IMR-90 (cell line): Measurements from ENCODE around the gene TNKS2.

Experiments used
- BHLHE40 ChIP-seq: fragments of 150-350 bp; IDR thresholded peaks from 2 replicates; pipeline ENCODE4 v1.6.1; 2016; ENCODE audit warnings: mild to moderate bottlenecking, low read depth, low read length
- CTCF ChIP-seq: conservative IDR thresholded peaks from 2 replicates; pipeline ENCODE4 v1.5.1; 2012; ENCODE audit warnings: mild to moderate bottlenecking, low read depth, low read length, improper control_type of control experiment
- ELK1 ChIP-seq: fragments of 150-350 bp; IDR thresholded peaks from 2 replicates; pipeline ENCODE4 v1.6.1; 2016; ENCODE audit warnings: low read depth, mild to moderate bottlenecking, low read length, moderate library complexity, borderline replicate concordance
- MAZ ChIP-seq: IDR thresholded peaks from 2 replicates; pipeline ENCODE4 v1.6.1; 2012; ENCODE audit warnings: low read depth, mild to moderate bottlenecking, low read length, improper control_type of control experiment, moderate library complexity, borderline replicate concordance
- POLR2A ChIP-seq: IDR thresholded peaks from 2 replicates; pipeline ENCODE4 v1.6.1; 2012; ENCODE audit warnings: mild to moderate bottlenecking, low read depth, low read length
- RCOR1 ChIP-seq: IDR thresholded peaks from 2 replicates; pipeline ENCODE4 v1.6.1; 2012; ENCODE audit warnings: mild to moderate bottlenecking, low read length, improper control_type of control experiment; ENCODE audit not compliant: insufficient replicate concordance

- no peak for TF ChIP-seq CTCF
- TF ChIP-seq RCOR1, result no peak
- no peak for TF ChIP-seq BHLHE40
- TF ChIP-seq MAZ, result no peak
- TF ChIP-seq ELK1, result no peak
- TF ChIP-seq POLR2A, result no peak
Measured at GRCh38 chr10:91761721-91762120, 36.5 kb upstream of the TNKS2 start.
